Neural progenitor cell (in vitro differentiated cells): ENCODE measurements around the gene ITPK1.

Experiments
- EZH2 ChIP-seq: fragments of 200-600 bp; sonication (generic); IDR thresholded peaks from 2 replicates; pipeline ENCODE4 v1.6.1; 2017; ENCODE audit warnings: antibody characterized with exemption, mild to moderate bottlenecking, moderate library complexity
- EZH2phosphoT487 ChIP-seq: fragments of 200-600 bp; sonication (generic); IDR thresholded peaks from 2 replicates; pipeline ENCODE4 v1.6.1; 2017; ENCODE audit warnings: antibody characterized with exemption
- TF ChIP-seq, protein P1 (sequence below): fragments of 200-600 bp; sonication (generic); IDR thresholded peaks from 2 replicates; pipeline ENCODE4 v1.5.1; 2017; ENCODE audit warnings: antibody characterized with exemption, mild to moderate bottlenecking

DNA sequence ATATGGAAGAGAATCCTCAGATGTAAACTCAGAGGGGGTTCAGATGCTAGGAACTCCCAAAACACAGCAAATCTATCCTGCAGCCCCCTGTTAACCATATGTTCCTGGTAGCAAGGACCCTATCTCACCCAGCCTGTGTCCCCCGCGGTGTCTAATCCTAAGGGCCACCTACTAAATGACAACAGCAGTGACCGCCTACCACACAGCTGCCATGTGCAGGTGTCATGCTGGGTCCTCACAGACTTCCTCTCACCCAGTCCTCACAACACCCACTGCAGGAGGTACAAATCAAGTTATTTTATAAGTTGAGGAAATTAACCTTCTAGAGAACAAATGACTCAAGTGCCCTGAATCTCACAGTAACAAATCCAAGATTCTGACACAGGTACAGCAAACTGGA lies 73.9 kb downstream of the ITPK1 start:
- TF ChIP-seq, protein P1, sequence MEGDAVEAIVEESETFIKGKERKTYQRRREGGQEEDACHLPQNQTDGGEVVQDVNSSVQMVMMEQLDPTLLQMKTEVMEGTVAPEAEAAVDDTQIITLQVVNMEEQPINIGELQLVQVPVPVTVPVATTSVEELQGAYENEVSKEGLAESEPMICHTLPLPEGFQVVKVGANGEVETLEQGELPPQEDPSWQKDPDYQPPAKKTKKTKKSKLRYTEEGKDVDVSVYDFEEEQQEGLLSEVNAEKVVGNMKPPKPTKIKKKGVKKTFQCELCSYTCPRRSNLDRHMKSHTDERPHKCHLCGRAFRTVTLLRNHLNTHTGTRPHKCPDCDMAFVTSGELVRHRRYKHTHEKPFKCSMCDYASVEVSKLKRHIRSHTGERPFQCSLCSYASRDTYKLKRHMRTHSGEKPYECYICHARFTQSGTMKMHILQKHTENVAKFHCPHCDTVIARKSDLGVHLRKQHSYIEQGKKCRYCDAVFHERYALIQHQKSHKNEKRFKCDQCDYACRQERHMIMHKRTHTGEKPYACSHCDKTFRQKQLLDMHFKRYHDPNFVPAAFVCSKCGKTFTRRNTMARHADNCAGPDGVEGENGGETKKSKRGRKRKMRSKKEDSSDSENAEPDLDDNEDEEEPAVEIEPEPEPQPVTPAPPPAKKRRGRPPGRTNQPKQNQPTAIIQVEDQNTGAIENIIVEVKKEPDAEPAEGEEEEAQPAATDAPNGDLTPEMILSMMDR: no peak
- no peak for TF ChIP-seq EZH2
- no peak for TF ChIP-seq EZH2phosphoT487
